HG02610 (cell line): ENCODE results near the gene SLX9.
A peak's percentile ranks its signal among the peaks of the same experiment; 100 is the strongest.
"Not testable (repeated sequence)": the region's sequence is repeated elsewhere in the genome, so short reads cannot be mapped to it uniquely, and the experiment has no call there.

Experiments used
- ATAC-seq: cut with Tn5 transposase; IDR thresholded peaks from one replicate; pipeline ENCODE4 v1.9.1; 2021; ENCODE audit warnings: mild to moderate bottlenecking, moderate library complexity; ENCODE audit not compliant: unreplicated experiment

SLX9 gene

GRCh38 chr21:44914176-44914874 lies 25.5 kb upstream of the SLX9 start:
- no peak for ATAC-seq

- ATAC-seq, result no peak
Measured at GRCh38 chr21:44916965-44917364, 22.9 kb upstream of the SLX9 start.

GRCh38 chr21:44917446-44918106 lies 22.3 kb upstream of the SLX9 start:
- ATAC-seq, result no peak

DNA sequence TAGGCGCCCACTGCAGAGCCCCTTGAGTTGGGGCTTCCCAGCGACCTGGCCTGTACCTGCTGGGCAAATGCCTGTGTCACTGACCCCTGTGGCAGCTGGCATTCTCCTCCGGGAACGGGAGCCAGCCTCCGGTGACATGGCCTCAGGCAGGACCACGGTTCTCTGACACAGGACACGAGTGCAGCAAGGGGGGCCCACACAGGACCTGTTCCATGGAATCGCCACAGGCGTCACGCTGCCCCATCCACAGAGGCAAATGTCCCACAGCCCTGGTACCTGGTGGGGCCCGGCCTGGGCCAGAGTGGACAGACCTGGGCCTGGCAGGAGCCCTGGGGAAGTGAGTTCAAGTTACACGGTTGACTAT lies 21.7 kb upstream of the SLX9 start:
- ATAC-seq, result no peak

GRCh38 chr21:44918581-44919033 lies 21.2 kb upstream of the SLX9 start:
- no peak for ATAC-seq

- ATAC-seq, result no peak
Measured at GRCh38 chr21:44919111-44919912, 20.5 kb upstream of the SLX9 start.

GRCh38 chr21:44919913-44920693 lies 19.7 kb upstream of the SLX9 start:
- peak; percentile 12 for ATAC-seq

GRCh38 chr21:44920694-44921604 lies 18.9 kb upstream of the SLX9 start, which contains the start of gene ITGB2:
TSS of gene ITGB2 (minus strand) at chr21:44920899. CDS start at chr21:44910782, 10,117 bp downstream.
- peak; percentile 55 for ATAC-seq

DNA sequence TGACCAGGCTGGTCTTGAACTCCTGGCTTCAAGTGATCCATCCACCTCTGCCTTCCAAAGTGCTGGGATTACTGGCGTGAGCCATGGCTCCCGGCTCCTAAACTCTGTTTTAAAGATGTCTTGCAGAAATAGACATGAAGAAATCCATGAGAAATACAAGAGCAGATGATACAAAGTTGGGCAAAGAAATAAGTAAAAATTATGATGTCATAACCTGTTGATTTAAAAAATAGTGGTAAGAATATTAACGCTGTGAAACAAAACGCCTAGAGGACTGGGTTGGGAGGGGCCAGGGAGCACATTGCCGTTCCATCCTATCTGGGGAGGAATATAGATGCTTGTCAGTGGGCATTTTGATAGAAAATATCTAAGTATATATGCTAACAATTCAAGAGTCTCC lies 17.9 kb upstream of the SLX9 start:
- no peak for ATAC-seq

- ATAC-seq, result no peak
Measured at GRCh38 chr21:44923480-44924084, 16.2 kb upstream of the SLX9 start.

DNA sequence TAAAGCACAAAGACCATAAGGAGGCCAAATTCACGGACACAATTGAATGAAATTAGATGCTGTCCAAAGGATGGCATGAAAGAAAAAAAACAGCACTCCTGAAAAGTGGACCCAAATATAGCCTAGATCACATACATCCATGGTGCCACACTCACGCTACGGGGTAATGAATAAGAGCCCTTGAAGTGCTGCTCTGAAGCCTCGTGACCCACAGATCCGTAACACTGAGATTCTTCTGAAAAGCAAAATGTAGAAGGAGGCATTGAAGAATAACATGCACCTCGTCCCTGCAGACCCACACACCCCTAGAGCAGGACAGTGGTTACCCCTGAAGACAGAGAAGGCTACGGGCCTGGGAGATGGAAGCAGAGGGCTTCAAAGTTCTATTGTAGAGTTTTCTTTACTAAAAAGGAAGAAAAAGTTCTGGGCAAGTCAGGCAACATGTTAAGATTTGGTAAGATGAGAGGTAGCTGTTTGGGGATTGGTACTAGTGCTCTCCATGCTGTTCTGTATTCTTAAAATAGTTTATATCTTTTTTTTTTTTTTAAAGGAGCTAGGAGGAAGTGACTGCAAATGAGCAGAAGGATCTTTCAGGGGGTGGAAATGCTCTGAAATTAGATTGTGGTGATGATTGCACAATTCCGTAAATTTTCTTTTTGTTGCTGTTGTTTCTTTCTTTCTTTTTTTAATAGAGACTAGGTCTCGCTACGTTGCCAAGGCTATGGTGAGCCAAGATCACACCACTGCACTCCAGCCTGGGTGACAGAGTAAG lies 15.0 kb upstream of the SLX9 start:
- ATAC-seq, result no peak

DNA sequence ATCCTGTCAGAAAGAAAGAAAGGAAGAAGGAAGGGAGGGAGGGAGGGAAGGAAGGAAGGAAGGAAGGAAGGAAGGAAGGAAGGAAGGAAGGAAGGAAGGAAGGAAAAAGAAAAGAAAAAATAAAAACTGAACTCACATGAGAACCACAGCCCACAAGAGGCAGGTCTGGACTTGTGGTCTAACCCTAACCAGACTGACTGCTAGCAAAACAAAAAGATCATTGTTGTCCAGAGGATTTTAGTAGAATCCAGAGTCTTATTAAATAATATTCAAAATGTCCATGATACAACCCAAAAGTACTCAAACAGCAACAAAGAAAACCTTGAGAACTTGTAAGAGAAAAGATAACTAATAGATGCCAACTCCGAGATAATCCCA lies 14.5 kb upstream of the SLX9 start:
- no peak for ATAC-seq

- ATAC-seq, result no peak
Measured at GRCh38 chr21:44926331-44927101, 13.3 kb upstream of the SLX9 start.

- ATAC-seq, result no peak
Measured at GRCh38 chr21:44927259-44927586, 12.6 kb upstream of the SLX9 start.

DNA sequence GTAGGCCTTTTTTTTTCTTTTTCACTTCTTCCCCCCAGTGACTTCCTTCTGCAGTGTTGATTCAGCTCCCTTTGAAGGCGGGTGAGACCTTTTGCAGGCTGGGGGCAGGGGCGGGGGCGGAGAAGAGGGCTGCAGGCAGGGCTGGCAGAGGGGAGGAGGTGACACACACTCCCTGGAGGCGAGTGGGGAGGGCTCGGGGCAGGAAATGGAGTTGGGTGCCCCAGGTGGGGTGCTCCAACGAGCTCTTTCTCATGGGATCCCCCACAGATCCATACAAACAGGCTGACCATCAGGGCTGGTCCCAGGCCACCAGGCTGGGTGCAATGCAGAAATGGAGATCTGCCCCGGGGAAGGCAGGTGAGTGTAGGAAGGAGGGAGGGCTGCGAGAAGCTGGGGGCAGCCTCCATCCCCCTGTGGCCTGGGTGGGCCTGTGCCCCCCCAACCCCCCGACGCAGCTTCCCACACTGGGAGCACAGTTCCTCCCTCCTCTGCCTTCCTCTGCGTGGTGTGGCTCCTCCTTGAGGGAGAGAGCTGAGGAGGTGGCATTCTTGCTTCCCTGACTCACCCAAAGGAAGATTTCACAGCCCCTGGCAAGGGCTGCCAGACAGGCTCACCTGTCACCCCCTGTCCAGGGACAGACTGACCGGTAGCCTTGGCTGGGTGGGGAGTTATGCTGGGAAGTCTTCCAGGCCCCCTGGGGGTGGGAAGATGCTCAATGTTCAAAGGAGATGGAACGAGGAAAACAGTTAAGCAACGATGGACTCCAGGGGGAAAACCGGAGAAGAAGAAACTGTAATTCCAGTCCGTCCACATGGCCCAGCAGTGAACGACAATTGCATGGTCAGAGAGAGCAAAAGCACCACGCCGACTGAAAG lies 12.0 kb upstream of the SLX9 start:
- ATAC-seq, result peak; percentile 41

GRCh38 chr21:44928500-44929241 lies 11.2 kb upstream of the SLX9 start:
- ATAC-seq, result not testable (repeated sequence)
